Chondrocyte (in vitro differentiated cells): ENCODE measurements around the gene MOB2. TPM values are rescaled to one million over a fixed set of nuclear protein-coding genes. Genes with fewer than 3 reads are reported as not detected.

Experiments used
- DNase-seq: peaks from one replicate; pipeline ENCODE4 v3.0.0; 2021; ENCODE audit warnings: mixed read lengths, low spot score
- H3K27ac Mint-ChIP-seq: one replicate; pipeline ENCODE4 v1.8.0; 2021; ENCODE audit warnings: mild to moderate bottlenecking, moderate library complexity, mixed read lengths; ENCODE audit not compliant: unreplicated experiment
- H3K27me3 Mint-ChIP-seq: 2 replicates; pipeline ENCODE4 v1.8.0; 2021; ENCODE audit warnings: low read depth, mixed read lengths
- H3K36me3 Mint-ChIP-seq: 2 replicates; pipeline ENCODE4 v1.8.0; 2021; ENCODE audit warnings: low read depth, mixed read lengths
- H3K4me1 Mint-ChIP-seq: 2 replicates; pipeline ENCODE4 v1.8.0; 2021; ENCODE audit warnings: low read depth, mild to moderate bottlenecking, mixed read lengths
- H3K4me3 Mint-ChIP-seq: one replicate; pipeline ENCODE4 v1.8.0; 2021; ENCODE audit warnings: mild to moderate bottlenecking, moderate library complexity, mixed read lengths; ENCODE audit not compliant: unreplicated experiment
- H3K9me3 Mint-ChIP-seq: 2 replicates; pipeline ENCODE4 v1.8.0; 2021; ENCODE audit warnings: low read depth, mixed read lengths
- CTCF ChIP-seq: fragments of 200-600 bp; sonication (generic); IDR thresholded peaks from 2 replicates; pipeline ENCODE4 v1.5.0; 2021; ENCODE audit warnings: antibody characterized with exemption, mild to moderate bottlenecking, moderate library complexity
- total RNA-seq: library from RNA; stranded (reverse); gene quantifications from 3 replicates; pipeline ENCODE4 v1.2.1, GENCODE V29; 2021

MOB2 gene
- total RNA-seq, 1 donor from 2014 or later, result 28.0 TPM

- peaks cover 10% of the 10 kb centered on the region for H3K4me1 Mint-ChIP-seq
- DNase-seq, result no peak
- no peaks in the 10 kb centered on the region for H3K27me3 Mint-ChIP-seq
- H3K4me3 Mint-ChIP-seq, result no peak overlapping the region
- H3K9me3 Mint-ChIP-seq, result no peaks in the 10 kb centered on the region
- H3K36me3 Mint-ChIP-seq, result no peaks in the 10 kb centered on the region
- no peak overlapping the region for H3K27ac Mint-ChIP-seq
- no peak for TF ChIP-seq CTCF
Measured at GRCh38 chr11:1528710-1529109, 42.1 kb upstream of the MOB2 start.

- Mint-ChIP-seq H3K36me3 (no peaks in the 10 kb centered on the region), H3K27me3 (no peaks in the 10 kb centered on the region), H3K4me3 (no peak overlapping the region), H3K4me1 (peaks cover under 1% of the 10 kb centered on the region), H3K27ac (no peak overlapping the region), H3K9me3 (no peaks in the 10 kb centered on the region)
- no peak for DNase-seq
- TF ChIP-seq CTCF, result no peak
Measured at GRCh38 chr11:1526785-1527184, 40.2 kb upstream of the MOB2 start.

GRCh38 chr11:1523779-1524178 is 37.2 kb upstream of the MOB2 start:
- H3K4me1 Mint-ChIP-seq, result peaks cover 12% of the 10 kb centered on the region
- no peaks in the 10 kb centered on the region for H3K36me3 Mint-ChIP-seq
- no peak for TF ChIP-seq CTCF
- H3K27ac Mint-ChIP-seq, result no peak overlapping the region
- H3K27me3 Mint-ChIP-seq, result no peaks in the 10 kb centered on the region
- DNase-seq, result no peak
- H3K4me3 Mint-ChIP-seq, result no peak overlapping the region
- H3K9me3 Mint-ChIP-seq, result no peaks in the 10 kb centered on the region

GRCh38 chr11:1523077-1523476 is 36.5 kb upstream of the MOB2 start:
- H3K27ac Mint-ChIP-seq, result no peak overlapping the region
- no peak for TF ChIP-seq CTCF
- no peaks in the 10 kb centered on the region for H3K36me3 Mint-ChIP-seq
- H3K4me1 Mint-ChIP-seq, result peaks cover 12% of the 10 kb centered on the region
- H3K9me3 Mint-ChIP-seq, result no peaks in the 10 kb centered on the region
- no peak for DNase-seq
- H3K27me3 Mint-ChIP-seq, result no peaks in the 10 kb centered on the region
- no peak overlapping the region for H3K4me3 Mint-ChIP-seq

- Mint-ChIP-seq H3K4me3 (no peak overlapping the region), H3K27ac (no peak overlapping the region), H3K27me3 (no peaks in the 10 kb centered on the region), H3K36me3 (no peaks in the 10 kb centered on the region), H3K4me1 (peaks cover 18% of the 10 kb centered on the region), H3K9me3 (no peaks in the 10 kb centered on the region)
- no peak for TF ChIP-seq CTCF
- DNase-seq, result no peak
Measured at GRCh38 chr11:1522081-1522424, 35.5 kb upstream of the MOB2 start.
